ENCODE data around the gene F5. TPM values are rescaled to one million over a fixed set of nuclear protein-coding genes. Genes with fewer than 3 reads are reported as not detected.

The F5 gene
- total and polyA plus RNA-seq, 2 experiments from 2014 or later, result 0.16 TPM; not detected in 1

- TF ChIP-seq STAT1 (IDR thresholded peaks at IDR 0.05; ENCODE audit: unreplicated experiment) (no peak), JUNB (IDR thresholded peaks at IDR 0.05; ENCODE audit: unreplicated experiment) (no peak), EZH2phosphoT487 (IDR thresholded peaks at IDR 0.05; ENCODE audit: unreplicated experiment) (no peak)
Measured at GRCh38 chr1:169608226-169608625, 21.9 kb upstream of the F5 start (continued).

GRCh38 chr1:169604781-169605560, 18.7 kb upstream of the F5 start:
- no peak overlapping the region for H3K4me2 ChIP-seq
- no peaks in the 10 kb centered on the region for H3K4me1 ChIP-seq (ENCODE audit: insufficient read depth)
- H2AFZ ChIP-seq, result no peak overlapping the region
- Mint-ChIP-seq H3K4me1 (no peaks in the 10 kb centered on the region), H3K9me3 (no peaks in the 10 kb centered on the region), H3K27me3 (ENCODE audit: insufficient read depth, low read depth, poor library complexity) (no peaks in the 10 kb centered on the region), H3K4me3 (no peak overlapping the region), H3K27ac (no peak overlapping the region), H3K36me3 (ENCODE audit: low read depth) (no peaks in the 10 kb centered on the region)
- no peaks in the 10 kb centered on the region for H4K20me1 ChIP-seq (replicated peaks; ENCODE audit: insufficient read depth)
- DNase-seq (ENCODE audit: low spot score), result no peak
- no peaks in the 10 kb centered on the region for H3K79me2 ChIP-seq (replicated peaks; ENCODE audit: insufficient read depth)
- H3F3A ChIP-seq (replicated peaks; ENCODE audit: low read depth), result no peaks in the 10 kb centered on the region
- H3K36me3 ChIP-seq (ENCODE audit: insufficient read depth), result no peaks in the 10 kb centered on the region
- H3K27me3 ChIP-seq (ENCODE audit: insufficient read depth), result no peaks in the 10 kb centered on the region
- no peak overlapping the region for H3K4me3 ChIP-seq
- H3K9me2 ChIP-seq (ENCODE audit: insufficient read depth), result no peaks in the 10 kb centered on the region
- no peak for ATAC-seq
- no peak for TF ChIP-seq REST (IDR thresholded peaks at IDR 0.05; ENCODE audit: unreplicated experiment)
- TF ChIP-seq EZH2 (IDR thresholded peaks at IDR 0.05; ENCODE audit: low read depth, unreplicated experiment), result no peak
- no peak for TF ChIP-seq ZNF462 (CRISPR knock-in tag; IDR thresholded peaks at IDR 0.05)
- no peak for TF ChIP-seq ZNF331 (CRISPR knock-in tag; IDR thresholded peaks at IDR 0.05; ENCODE audit: low read depth)
- no peak for TF ChIP-seq ETS1 (IDR thresholded peaks at IDR 0.05)
- TF ChIP-seq STAT1 (IDR thresholded peaks at IDR 0.05; ENCODE audit: unreplicated experiment), result no peak
- TF ChIP-seq POLR2AphosphoS5 (IDR thresholded peaks at IDR 0.05; ENCODE audit: low read depth), result no peak
- no peak overlapping the region for H3K27ac ChIP-seq (ENCODE audit: low read depth)
